NOMO-1 (cell line): ENCODE measurements around the gene DNASE2B.
A peak's percentile ranks its signal among the peaks of the same experiment; 100 is the strongest.
"Not testable (repeated sequence)": the region's sequence is repeated elsewhere in the genome, so short reads cannot be mapped to it uniquely, and the experiment has no call there.

Experiments
- DNase-seq, 2 experiments: peaks; one replicate each; lab custom pipeline; 2025; ENCODE audit not compliant: unreplicated experiment in 2 of 2; lab: John Stamatoyannopoulos, UW

DNASE2B gene

DNA sequence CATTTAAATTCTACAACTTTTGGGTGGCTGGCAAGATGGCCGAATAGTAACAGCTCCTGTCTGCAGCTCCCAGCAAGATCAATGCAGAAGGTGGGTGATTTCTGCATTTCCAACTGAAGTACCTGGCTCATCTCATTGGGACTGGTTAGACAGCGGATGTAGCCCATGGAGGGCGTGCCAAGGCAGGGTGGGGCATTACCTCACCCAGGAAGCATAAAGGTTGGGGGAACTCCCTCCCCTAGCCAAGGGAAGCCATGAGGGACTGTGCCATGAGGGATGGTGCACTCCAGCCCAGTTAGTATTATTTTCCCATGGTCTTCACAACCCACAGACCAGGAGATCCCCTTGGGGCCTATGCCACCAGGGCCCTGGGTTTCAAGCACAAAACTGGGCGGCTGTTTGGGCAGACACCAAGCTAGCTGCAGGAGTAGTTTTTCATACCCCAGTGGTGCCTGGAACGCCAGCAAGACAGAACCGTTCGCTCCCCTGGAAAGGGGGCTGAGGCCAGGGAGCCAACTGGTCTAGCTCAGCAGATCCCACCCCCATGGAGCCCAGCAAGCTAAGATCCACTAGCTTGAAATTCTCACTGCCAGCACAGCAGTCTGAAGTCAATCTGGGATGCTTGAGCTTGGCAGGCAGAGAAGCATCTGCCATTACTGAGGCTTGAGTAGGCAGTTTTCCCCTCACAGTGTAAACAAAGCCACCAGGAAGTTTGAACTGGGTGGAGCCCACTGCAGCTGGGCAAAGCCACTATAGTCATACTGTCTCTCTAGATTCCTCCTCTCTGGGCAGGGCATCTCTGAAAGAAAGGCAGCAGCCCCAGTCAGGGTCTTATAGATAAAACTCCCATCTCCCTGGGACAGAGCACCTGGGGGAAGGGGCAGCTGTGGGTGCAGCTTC is 44.7 kb downstream of the DNASE2B start:
- peak in 1 of 2 experiments; percentile 5 for DNase-seq

GRCh38 chr1:84448704-84449103 is 50.4 kb downstream of the DNASE2B start:
- not testable (repeated sequence) for DNase-seq

DNA sequence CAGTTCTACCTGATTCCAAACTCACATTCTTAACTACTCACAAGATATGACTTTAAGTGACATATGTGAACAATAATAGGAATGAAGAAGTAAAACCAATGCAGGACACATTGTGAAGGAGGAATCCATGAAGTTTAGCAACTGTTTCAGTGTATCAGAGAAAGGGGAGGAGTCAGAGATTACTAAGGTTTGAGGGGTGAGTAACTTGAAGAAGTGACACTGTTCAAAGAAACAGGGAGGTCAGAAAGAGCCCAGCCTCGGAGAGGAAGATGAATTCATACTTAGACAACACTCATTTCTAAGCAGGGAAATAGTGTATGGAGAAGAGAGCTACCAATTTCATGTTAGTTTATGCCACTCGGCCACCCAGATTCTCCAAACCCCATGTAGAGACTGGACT is 52.6 kb downstream of the DNASE2B start:
- DNase-seq: peak; percentile 88 to 97

- DNase-seq: no peak
Observed at GRCh38 chr1:84452436-84452835, 54.2 kb downstream of the DNASE2B start.

DNA sequence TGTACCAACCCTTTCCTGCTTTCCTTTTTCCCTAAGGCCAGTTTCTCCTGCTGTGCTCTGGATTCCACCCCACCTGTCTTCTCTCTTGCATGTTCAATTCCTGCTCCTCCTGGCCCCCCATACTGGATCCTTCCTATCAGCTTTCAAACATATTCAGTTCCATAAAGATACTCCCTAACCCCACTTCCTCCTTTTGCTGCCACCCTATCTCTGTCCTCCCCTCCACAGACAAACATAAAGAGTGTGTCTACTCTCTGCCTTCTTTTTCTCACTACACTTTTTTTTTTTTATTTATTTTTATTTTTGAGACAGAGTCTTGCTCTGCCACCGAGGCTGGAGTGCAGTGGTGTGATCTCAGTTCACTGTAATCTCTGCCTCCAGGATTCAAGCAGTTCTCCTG is 63.8 kb downstream of the DNASE2B start:
- peak; percentile 8 to 24 for DNase-seq
